Measurements from ENCODE around the gene ETHE1. TPM values are rescaled to one million over a fixed set of nuclear protein-coding genes. Genes with fewer than 3 reads are reported as not detected.
A peak's percentile ranks its signal among the peaks of the same experiment; 100 is the strongest.

The ETHE1 gene
- total RNA-seq, 1 experiment from 2014 or later = 78.0 TPM

- POLR2A ChIA-PET = interaction anchor here (0.6 to 1.8 kb wide), 6 partner anchors 9 to 219 kb away, joined by 3 to 5 read pairs (median 4); partner anchors contain the start of genes IRGQ, PLAUR, SMG9 and ZNF576
- no peak overlapping the region for H3K27ac Mint-ChIP-seq (ENCODE audit: low read depth, unreplicated experiment)
- peaks cover 13% of the 10 kb centered on the region for H3K9me3 Mint-ChIP-seq (ENCODE audit: unreplicated experiment)
- peaks cover under 1% of the 10 kb centered on the region for H3K4me1 Mint-ChIP-seq (ENCODE audit: insufficient read depth, unreplicated experiment)
- CTCF ChIA-PET = interaction anchor here (0.6 to 2.7 kb wide), 8 partner anchors 16 to 133 kb away, joined by 3 to 19 read pairs (median 6); no protein-coding TSS in a partner anchor
- BruUV-seq (replicated peaks) = no TSS peak
- peak; percentile 23 for DNase-seq (ENCODE audit: unreplicated experiment)
- intact Hi-C loops (cut with micrococcal nuclease) = loop anchor here (10.0 kb wide), 1 partner anchor 130 kb away; no protein-coding TSS in a partner anchor
- TF ChIP-seq CTCF (IDR thresholded peaks at IDR 0.05; ENCODE audit: unreplicated experiment) = peak; percentile 40
- no peak overlapping the region for H3K4me3 Mint-ChIP-seq (ENCODE audit: unreplicated experiment)
- H3K27me3 Mint-ChIP-seq (ENCODE audit: insufficient read depth, unreplicated experiment) = no peaks in the 10 kb centered on the region
- H3K36me3 Mint-ChIP-seq (ENCODE audit: insufficient read depth, unreplicated experiment) = peaks cover 3% of the 10 kb centered on the region
These were observed 8.1 kb upstream of the ETHE1 start for GRCh38 chr19:43534816-43535761.

- DNase-seq (ENCODE audit: unreplicated experiment) = no peak
- Mint-ChIP-seq H3K4me1 (ENCODE audit: insufficient read depth, unreplicated experiment) (peaks cover 7% of the 10 kb centered on the region), H3K27ac (ENCODE audit: low read depth, unreplicated experiment) (no peak overlapping the region), H3K4me3 (ENCODE audit: unreplicated experiment) (peak overlapping the region; percentile 78), H3K27me3 (ENCODE audit: insufficient read depth, unreplicated experiment) (no peaks in the 10 kb centered on the region), H3K9me3 (ENCODE audit: unreplicated experiment) (peaks cover 11% of the 10 kb centered on the region), H3K36me3 (ENCODE audit: insufficient read depth, unreplicated experiment) (peaks cover 8% of the 10 kb centered on the region)
- ChIA-PET POLR2A (interaction anchor here (1.3 to 3.5 kb wide), 7 partner anchors 9 to 89 kb away, joined by 3 to 39 read pairs (median 6); partner anchors contain the start of genes IRGQ and ZNF576), CTCF (interaction anchor here (0.6 to 2.7 kb wide), 3 partner anchors 60 to 87 kb away, joined by 3 to 9 read pairs (median 8); no protein-coding TSS in a partner anchor)
- no TSS peak for BruUV-seq (replicated peaks)
- intact Hi-C loops (cut with micrococcal nuclease) = loop anchor here (10.0 kb wide), 1 partner anchor 130 kb away; no protein-coding TSS in a partner anchor
- no peak for TF ChIP-seq CTCF (IDR thresholded peaks at IDR 0.05; ENCODE audit: unreplicated experiment)
These were observed 7.4 kb upstream of the ETHE1 start for GRCh38 chr19:43534305-43534815.

GRCh38 chr19:43533546-43534304 is 6.7 kb upstream of the ETHE1 start:
- POLR2A ChIA-PET = interaction anchor here (0.6 to 3.5 kb wide), 20 partner anchors 9 to 251 kb away, joined by 3 to 39 read pairs (median 6); partner anchors contain the start of genes IRGQ, LYPD3, PINLYP and XRCC1
- no TSS peak for BruUV-seq (replicated peaks)
- peak; percentile 100 for DNase-seq (ENCODE audit: unreplicated experiment)
- H3K4me3 Mint-ChIP-seq (ENCODE audit: unreplicated experiment) = peak overlapping the region; percentile 78
- TF ChIP-seq CTCF (IDR thresholded peaks at IDR 0.05; ENCODE audit: unreplicated experiment) = no peak
- peak overlapping the region; percentile 3 for H3K27ac Mint-ChIP-seq (ENCODE audit: low read depth, unreplicated experiment)
- peaks cover 9% of the 10 kb centered on the region for H3K36me3 Mint-ChIP-seq (ENCODE audit: insufficient read depth, unreplicated experiment)
- H3K9me3 Mint-ChIP-seq (ENCODE audit: unreplicated experiment) = peaks cover 5% of the 10 kb centered on the region
- CTCF ChIA-PET = interaction anchor here (0.6 to 1.0 kb wide), 3 partner anchors 118 to 276 kb away, joined by 3 read pairs; no protein-coding TSS in a partner anchor
- intact Hi-C loops (cut with micrococcal nuclease) = loop anchor here (2.0 to 10.0 kb wide), 2 partner anchors 63 to 131 kb away; partner anchors contain the start of genes IRGQ and ZNF576
- H3K4me1 Mint-ChIP-seq (ENCODE audit: insufficient read depth, unreplicated experiment) = peaks cover 8% of the 10 kb centered on the region
- H3K27me3 Mint-ChIP-seq (ENCODE audit: insufficient read depth, unreplicated experiment) = no peaks in the 10 kb centered on the region

Measured in MCF 10A (cell line).